Nephron (organoid): ENCODE measurements around the gene ARHGDIB.

Source experiments
- H3K27ac Mint-ChIP-seq, 3 experiments: 2 replicates each; pipeline ENCODE4 v1.8.0; 2020; ENCODE audit warnings: mixed read lengths in 3 of 3, mild to moderate bottlenecking in 2 of 3, moderate library complexity in 1 of 3
- H3K27me3 Mint-ChIP-seq: 2 replicates; pipeline ENCODE4 v1.8.0; 2021; ENCODE audit warnings: low read depth, mild to moderate bottlenecking, moderate library complexity, mixed read lengths
- H3K36me3 Mint-ChIP-seq: 2 replicates; pipeline ENCODE4 v1.8.0; 2020; ENCODE audit warnings: low read depth, mixed read lengths
- H3K4me1 Mint-ChIP-seq: 2 replicates; pipeline ENCODE4 v1.8.0; 2020; ENCODE audit warnings: mixed read lengths
- H3K4me3 Mint-ChIP-seq, 3 experiments: 2 replicates each; pipeline ENCODE4 v1.8.0; 2020; ENCODE audit warnings: mild to moderate bottlenecking in 3 of 3, mixed read lengths in 3 of 3, moderate library complexity in 2 of 3
- H3K9me3 Mint-ChIP-seq: 2 replicates; pipeline ENCODE4 v1.8.0; 2020; ENCODE audit warnings: mixed read lengths
- TF ChIP-seq, protein P1 (sequence below), 3 experiments: fragments of 200-600 bp; sonication (generic); IDR thresholded peaks; one replicate each; pipeline ENCODE4 v1.5.0; 2021; ENCODE audit warnings: antibody characterized with exemption in 3 of 3; ENCODE audit not compliant: unreplicated experiment in 3 of 3

The ARHGDIB gene

DNA sequence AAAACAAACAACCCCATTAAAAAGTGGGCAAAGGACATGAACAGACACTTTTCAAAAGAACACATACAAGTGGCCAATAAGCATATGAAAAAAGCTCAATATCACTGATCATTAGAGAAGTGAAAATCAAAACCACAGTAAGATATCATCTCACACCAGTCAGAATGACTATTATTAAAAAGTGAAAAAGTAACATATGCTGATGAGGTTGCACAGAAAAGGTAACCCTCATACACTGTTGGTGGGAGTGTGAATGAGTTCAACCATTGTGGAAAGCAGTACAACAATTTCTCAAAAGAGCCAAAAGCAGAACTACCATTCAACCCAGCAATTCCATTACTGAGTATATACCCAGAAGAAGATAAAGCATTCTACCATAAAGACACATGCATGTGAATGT, 29.7 kb upstream of the ARHGDIB start:
- H3K9me3 Mint-ChIP-seq, result peaks cover 22% of the 10 kb centered on the region
- H3K27me3 Mint-ChIP-seq, result no peaks in the 10 kb centered on the region
- peaks cover 5% of the 10 kb centered on the region for H3K4me1 Mint-ChIP-seq
- no peaks in the 10 kb centered on the region for H3K36me3 Mint-ChIP-seq
- TF ChIP-seq, protein P1, sequence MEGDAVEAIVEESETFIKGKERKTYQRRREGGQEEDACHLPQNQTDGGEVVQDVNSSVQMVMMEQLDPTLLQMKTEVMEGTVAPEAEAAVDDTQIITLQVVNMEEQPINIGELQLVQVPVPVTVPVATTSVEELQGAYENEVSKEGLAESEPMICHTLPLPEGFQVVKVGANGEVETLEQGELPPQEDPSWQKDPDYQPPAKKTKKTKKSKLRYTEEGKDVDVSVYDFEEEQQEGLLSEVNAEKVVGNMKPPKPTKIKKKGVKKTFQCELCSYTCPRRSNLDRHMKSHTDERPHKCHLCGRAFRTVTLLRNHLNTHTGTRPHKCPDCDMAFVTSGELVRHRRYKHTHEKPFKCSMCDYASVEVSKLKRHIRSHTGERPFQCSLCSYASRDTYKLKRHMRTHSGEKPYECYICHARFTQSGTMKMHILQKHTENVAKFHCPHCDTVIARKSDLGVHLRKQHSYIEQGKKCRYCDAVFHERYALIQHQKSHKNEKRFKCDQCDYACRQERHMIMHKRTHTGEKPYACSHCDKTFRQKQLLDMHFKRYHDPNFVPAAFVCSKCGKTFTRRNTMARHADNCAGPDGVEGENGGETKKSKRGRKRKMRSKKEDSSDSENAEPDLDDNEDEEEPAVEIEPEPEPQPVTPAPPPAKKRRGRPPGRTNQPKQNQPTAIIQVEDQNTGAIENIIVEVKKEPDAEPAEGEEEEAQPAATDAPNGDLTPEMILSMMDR (IDR thresholded peaks at IDR 0.05; ENCODE audit: unreplicated experiment in 3 of 3), result no peak
- no peak overlapping the region for H3K4me3 Mint-ChIP-seq
- no peak overlapping the region for H3K27ac Mint-ChIP-seq

DNA sequence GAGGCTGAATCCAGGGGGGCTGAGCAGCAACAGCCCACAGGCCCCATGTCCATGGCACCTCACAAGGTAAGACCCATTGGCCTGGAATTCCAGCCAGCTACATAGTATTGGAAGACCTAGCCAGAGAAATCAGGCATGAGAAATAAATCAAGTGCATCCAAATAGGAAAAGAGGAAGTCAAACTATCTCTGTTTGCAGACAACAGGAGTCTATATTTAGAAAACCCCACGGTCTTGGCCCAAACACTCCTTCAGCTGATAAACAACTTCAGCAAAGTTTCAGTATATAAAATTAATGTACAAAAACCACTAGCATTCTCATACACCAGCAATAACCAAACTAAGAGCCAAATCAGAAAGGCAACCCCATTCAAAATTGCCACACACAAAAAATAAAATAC, 28.4 kb upstream of the ARHGDIB start:
- TF ChIP-seq, protein P1 (IDR thresholded peaks at IDR 0.05; ENCODE audit: unreplicated experiment in 3 of 3), result no peak
- H3K9me3 Mint-ChIP-seq, result peaks cover 22% of the 10 kb centered on the region
- H3K4me1 Mint-ChIP-seq, result peaks cover 5% of the 10 kb centered on the region
- H3K27me3 Mint-ChIP-seq, result no peaks in the 10 kb centered on the region
- no peaks in the 10 kb centered on the region for H3K36me3 Mint-ChIP-seq
- H3K27ac Mint-ChIP-seq, result no peak overlapping the region
- no peak overlapping the region for H3K4me3 Mint-ChIP-seq

DNA sequence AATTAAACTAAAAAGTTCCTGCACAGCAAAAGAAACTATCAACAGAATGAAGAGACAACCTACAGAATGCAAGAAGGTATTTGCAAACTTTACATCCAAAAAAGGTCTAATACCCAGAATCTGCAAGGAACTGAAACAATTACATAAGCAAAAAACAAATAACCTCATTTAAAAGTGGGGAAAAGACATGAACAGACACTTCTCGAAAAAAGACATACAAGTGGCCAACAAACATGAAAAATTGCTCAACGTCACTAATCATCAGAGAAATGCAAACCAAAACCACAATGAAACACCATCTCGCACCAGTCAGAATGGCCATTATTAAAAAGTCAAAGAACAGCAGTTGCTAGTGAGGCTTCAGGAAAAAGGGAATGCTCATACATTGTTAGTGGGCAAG, 26.6 kb upstream of the ARHGDIB start:
- Mint-ChIP-seq H3K4me1 (peaks cover 5% of the 10 kb centered on the region), H3K27ac (no peak overlapping the region), H3K36me3 (no peaks in the 10 kb centered on the region), H3K4me3 (no peak overlapping the region), H3K27me3 (no peaks in the 10 kb centered on the region), H3K9me3 (peaks cover 22% of the 10 kb centered on the region)
- TF ChIP-seq, protein P1 (IDR thresholded peaks at IDR 0.05; ENCODE audit: unreplicated experiment in 3 of 3), result no peak

DNA sequence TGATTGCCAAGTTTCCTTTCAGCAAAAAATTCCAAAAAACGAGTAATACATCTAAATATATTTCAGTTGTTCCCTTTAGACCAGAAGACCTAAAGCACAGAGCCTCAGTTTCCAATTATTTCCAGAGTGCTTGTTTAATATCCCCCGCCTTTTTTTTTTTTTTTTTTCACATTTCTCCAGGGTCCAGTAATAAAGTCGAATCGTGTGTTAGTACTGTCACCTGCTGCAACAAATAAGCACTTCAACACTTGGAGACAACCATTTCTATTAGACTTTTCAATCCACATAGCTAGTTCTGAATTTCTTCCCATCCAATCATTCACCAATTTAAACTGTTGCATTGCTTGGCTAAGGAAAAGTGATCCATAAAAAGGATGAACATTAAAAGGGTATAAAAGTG, 25.0 kb upstream of the ARHGDIB start:
- TF ChIP-seq, protein P1 (IDR thresholded peaks at IDR 0.05; ENCODE audit: unreplicated experiment in 3 of 3), result peak in 1 of 3 experiments; percentile 19
- Mint-ChIP-seq H3K9me3 (peaks cover 21% of the 10 kb centered on the region), H3K27me3 (no peaks in the 10 kb centered on the region)

DNA sequence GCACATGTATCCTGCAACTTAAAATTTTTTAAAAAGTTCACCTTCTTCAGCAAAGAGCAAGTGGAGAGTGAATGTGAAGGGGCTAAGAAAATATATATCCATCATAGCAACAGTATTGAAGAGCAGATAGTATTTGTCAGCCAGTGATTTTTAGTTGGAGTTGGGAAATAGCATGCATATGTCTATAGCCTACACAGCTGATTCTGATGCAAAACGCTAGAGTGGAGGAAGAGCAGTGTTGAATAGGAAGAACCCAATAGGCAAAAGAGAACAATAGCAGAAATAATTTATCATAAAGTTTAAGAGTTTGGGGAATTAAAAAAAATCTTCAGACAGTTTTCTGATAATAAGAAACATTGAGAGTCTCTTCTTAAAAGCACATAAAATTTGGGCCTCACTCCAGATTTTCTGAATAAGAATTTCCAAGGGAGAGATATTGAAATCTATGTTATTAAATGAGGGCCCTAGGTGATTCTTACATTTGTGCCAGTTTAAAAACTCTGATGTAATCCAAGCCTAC, 23.4 kb upstream of the ARHGDIB start:
- Mint-ChIP-seq H3K27me3 (no peaks in the 10 kb centered on the region), H3K27ac (no peak overlapping the region), H3K9me3 (peaks cover 9% of the 10 kb centered on the region), H3K36me3 (no peaks in the 10 kb centered on the region), H3K4me1 (peaks cover 5% of the 10 kb centered on the region), H3K4me3 (no peak overlapping the region)
- TF ChIP-seq, protein P1 (IDR thresholded peaks at IDR 0.05; ENCODE audit: unreplicated experiment in 3 of 3), result no peak

More for the DNA sequence above, 25.0 kb upstream of the ARHGDIB start:
- Mint-ChIP-seq H3K4me1 (peaks cover 5% of the 10 kb centered on the region), H3K27ac (no peak overlapping the region), H3K36me3 (no peaks in the 10 kb centered on the region), H3K4me3 (no peak overlapping the region)

DNA sequence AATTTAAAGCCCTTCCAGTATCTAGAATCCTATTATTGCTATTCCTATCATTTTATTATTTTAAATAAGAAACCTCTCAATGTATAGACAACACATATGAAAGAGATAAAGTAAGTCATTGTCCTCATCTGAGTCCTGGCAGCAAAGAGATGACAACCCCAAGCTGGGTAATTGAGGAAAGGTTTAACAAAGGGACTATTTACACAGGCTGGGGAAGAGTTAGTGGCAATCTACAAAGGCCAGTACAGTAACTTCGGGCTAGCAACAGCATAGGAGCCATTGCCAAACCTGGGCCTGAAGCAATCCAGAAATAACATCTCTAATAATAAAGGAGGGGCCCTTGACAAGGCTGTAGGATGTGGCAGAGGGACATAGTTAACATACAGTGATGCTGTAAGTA, 22.6 kb upstream of the ARHGDIB start:
- Mint-ChIP-seq H3K36me3 (no peaks in the 10 kb centered on the region), H3K27me3 (no peaks in the 10 kb centered on the region), H3K27ac (no peak overlapping the region), H3K4me1 (peaks cover 5% of the 10 kb centered on the region), H3K9me3 (peaks cover 2% of the 10 kb centered on the region), H3K4me3 (no peak overlapping the region)
- TF ChIP-seq, protein P1 (IDR thresholded peaks at IDR 0.05; ENCODE audit: unreplicated experiment in 3 of 3), result no peak
